Gastroesophageal sphincter (tissue), 3 donors: ENCODE data around the gene TTC21A.

Experiments
- CTCF ChIP-seq, 4 experiments: fragments of 200-600 bp in 2 of 4; fragments of 450-650 bp in 2 of 4; sonication (generic) in 1 of 4; IDR thresholded peaks; one replicate each; pipeline ENCODE4 v1.5.1; 2017 to 2019; ENCODE audit warnings: antibody characterized with exemption in 4 of 4, mild to moderate bottlenecking in 2 of 4, moderate library complexity in 2 of 4
- POLR2A ChIP-seq, 2 donors: fragments of 450-650 bp; IDR thresholded peaks; one replicate each; pipeline ENCODE4 v1.6.1; 2017; ENCODE audit warnings: antibody characterized with exemption in 2 of 2, mild to moderate bottlenecking in 2 of 2, moderate library complexity in 1 of 2

DNA sequence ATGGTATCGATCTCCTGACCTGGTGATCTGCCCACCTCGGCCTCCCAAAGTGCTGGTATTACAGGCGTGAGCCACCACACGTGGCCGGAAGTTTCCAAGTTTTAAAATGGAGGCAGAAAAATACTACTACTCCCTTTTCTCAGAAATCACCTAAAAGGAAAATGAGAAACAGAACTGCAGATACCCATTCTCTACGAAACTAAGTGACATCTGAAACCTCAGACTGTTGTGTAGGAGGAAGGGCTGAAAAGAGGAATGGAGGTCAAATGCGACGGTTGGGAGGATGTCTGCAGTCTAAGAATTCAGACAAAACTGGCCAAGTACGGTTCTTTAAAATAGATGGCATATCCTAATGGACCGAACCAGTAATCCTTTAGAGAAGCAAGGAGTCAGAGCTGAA, 31.6 kb upstream of the TTC21A start:
- TF ChIP-seq CTCF (IDR thresholded peaks at IDR 0.05) (no peak), POLR2A (IDR thresholded peaks at IDR 0.05) (no peak)
